GM12878 (cell line): ENCODE data around the gene TCP11.

Experiments used
- CTCF ChIP-seq, 3 experiments: IDR thresholded peaks in 2 of 3; conservative IDR thresholded peaks in 1 of 3; 2 replicates each; pipeline ENCODE4 v1.5.1; 2011; ENCODE audit warnings: low read depth in 3 of 3, low read length in 3 of 3, mild to moderate bottlenecking in 3 of 3, control low read depth in 2 of 3, moderate library complexity in 2 of 3, inconsistent platforms in 1 of 3, mixed read lengths in 1 of 3; ENCODE audit not compliant: control insufficient read depth in 2 of 3, insufficient read depth in 1 of 3; ENCODE audit errors: extremely low read depth in 1 of 3
- E4F1 ChIP-seq: fragments of 450-650 bp; IDR thresholded peaks from 2 replicates; pipeline ENCODE4 v1.6.1; 2018; ENCODE audit warnings: borderline replicate concordance, mild to moderate bottlenecking; ENCODE audit not compliant: partially characterized antibody
- EZH2 ChIP-seq: IDR thresholded peaks from 2 replicates; pipeline ENCODE4 v1.6.1; 2012; ENCODE audit warnings: low read depth, mild to moderate bottlenecking, control low read depth, inconsistent platforms, low read length, borderline replicate concordance; ENCODE audit not compliant: control insufficient read depth
- FOS ChIP-seq: IDR thresholded peaks from 3 replicates; pipeline ENCODE4 v1.6.1; 2011; ENCODE audit warnings: borderline replicate concordance; ENCODE audit not compliant: insufficient read length; ENCODE audit errors: extremely low read depth
- HDGF ChIP-seq: fragments of 450-650 bp; IDR thresholded peaks from 2 replicates; pipeline ENCODE4 v1.6.1; 2016; ENCODE audit warnings: antibody characterized with exemption
- MAX ChIP-seq: IDR thresholded peaks from 2 replicates; pipeline ENCODE4 v1.6.1; 2012; ENCODE audit warnings: low read depth, low read length, improper control_type of control experiment
- NFIC ChIP-seq: IDR thresholded peaks from 2 replicates; pipeline ENCODE4 v1.6.1; 2012; ENCODE audit warnings: low read depth, mild to moderate bottlenecking, inconsistent platforms, low read length, moderate library complexity
- PAX8 ChIP-seq: fragments of 450-650 bp; IDR thresholded peaks from 2 replicates; pipeline ENCODE4 v1.6.1; 2017; ENCODE audit warnings: mild to moderate bottlenecking, moderate library complexity
- POLR2AphosphoS5 ChIP-seq: IDR thresholded peaks from 2 replicates; pipeline ENCODE4 v1.6.1; 2011; ENCODE audit warnings: mild to moderate bottlenecking, low read length, inconsistent platforms
- YBX1 ChIP-seq: fragments of 450-650 bp; IDR thresholded peaks from 2 replicates; pipeline ENCODE4 v1.6.1; 2016; ENCODE audit warnings: antibody characterized with exemption

GRCh38 chr6:35071347-35071994 lies 69.7 kb downstream of the TCP11 start:
- TF ChIP-seq CTCF (IDR thresholded peaks at IDR 0.05 in 2 of 3, conservative IDR thresholded peaks at IDR 0.05 in 1 of 3; ENCODE audit: control insufficient read depth in 2 of 3, extremely low read depth in 1 of 3, insufficient read depth in 1 of 3, low read depth in 3 of 3, low read length in 3 of 3) (no peak), E4F1 (no peak), NFIC (no peak), MAX (no peak), YBX1 (no peak), FOS (no peak), HDGF (no peak), EZH2 (no peak), POLR2AphosphoS5 (no peak), PAX8 (no peak)
